RPMI7951 (cell line): ENCODE data around the gene TOMM40. TPM values are rescaled to one million over a fixed set of nuclear protein-coding genes. Genes with fewer than 3 reads are reported as not detected.
"Not testable (repeated sequence)": the region's sequence is repeated elsewhere in the genome, so short reads cannot be mapped to it uniquely, and the experiment has no call there.

ENCODE experiments used
- DNase-seq: peaks from one replicate; pipeline ENCODE4 v3.0.0-alpha.2; 2012; ENCODE audit warnings: low read depth
- total RNA-seq: library from RNA; depleted of rRNA; stranded (reverse); fragments of >200 nt; shearing (Covaris generic); gene quantifications from 2 replicates; pipeline ENCODE4 v1.2.3, GENCODE V29; 2014

Gene TOMM40
- total RNA-seq, 1 experiment from 2014 or later: 75.2 TPM

DNA sequence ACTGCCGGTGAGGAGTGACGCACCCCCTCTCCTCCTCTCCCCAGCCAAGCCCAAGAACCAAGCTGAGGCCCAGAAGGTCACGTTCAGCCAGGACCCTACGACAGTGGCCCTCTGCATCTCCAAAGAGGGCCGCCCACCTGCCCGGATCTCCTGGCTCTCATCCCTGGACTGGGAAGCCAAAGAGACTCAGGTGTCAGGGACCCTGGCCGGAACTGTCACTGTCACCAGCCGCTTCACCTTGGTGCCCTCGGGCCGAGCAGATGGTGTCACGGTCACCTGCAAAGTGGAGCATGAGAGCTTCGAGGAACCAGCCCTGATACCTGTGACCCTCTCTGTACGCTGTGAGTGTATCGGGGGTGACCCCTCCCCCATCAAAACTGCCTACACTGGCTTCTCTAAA, 19.2 kb upstream of the TOMM40 start:
- DNase-seq: no peak

GRCh38 chr19:44872661-44873060, 18.4 kb upstream of the TOMM40 start:
- DNase-seq: no peak

DNA sequence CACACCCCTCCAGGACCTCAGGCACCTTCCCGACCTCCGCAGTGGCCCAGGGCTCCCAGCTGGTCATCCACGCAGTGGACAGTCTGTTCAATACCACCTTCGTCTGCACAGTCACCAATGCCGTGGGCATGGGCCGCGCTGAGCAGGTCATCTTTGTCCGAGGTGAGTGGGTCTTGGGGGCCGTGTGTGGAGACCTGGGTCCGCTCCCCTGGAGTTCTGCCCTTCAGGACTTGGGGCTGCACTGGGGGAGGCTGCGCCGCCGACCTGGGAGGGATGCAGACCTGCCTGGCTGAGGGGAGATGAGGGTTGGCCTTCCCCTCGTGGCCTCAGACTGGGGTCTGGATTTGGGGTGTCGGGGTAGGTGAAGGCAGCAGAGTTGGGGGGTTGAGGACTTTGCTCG, 16.7 kb upstream of the TOMM40 start:
- no peak for DNase-seq

DNA sequence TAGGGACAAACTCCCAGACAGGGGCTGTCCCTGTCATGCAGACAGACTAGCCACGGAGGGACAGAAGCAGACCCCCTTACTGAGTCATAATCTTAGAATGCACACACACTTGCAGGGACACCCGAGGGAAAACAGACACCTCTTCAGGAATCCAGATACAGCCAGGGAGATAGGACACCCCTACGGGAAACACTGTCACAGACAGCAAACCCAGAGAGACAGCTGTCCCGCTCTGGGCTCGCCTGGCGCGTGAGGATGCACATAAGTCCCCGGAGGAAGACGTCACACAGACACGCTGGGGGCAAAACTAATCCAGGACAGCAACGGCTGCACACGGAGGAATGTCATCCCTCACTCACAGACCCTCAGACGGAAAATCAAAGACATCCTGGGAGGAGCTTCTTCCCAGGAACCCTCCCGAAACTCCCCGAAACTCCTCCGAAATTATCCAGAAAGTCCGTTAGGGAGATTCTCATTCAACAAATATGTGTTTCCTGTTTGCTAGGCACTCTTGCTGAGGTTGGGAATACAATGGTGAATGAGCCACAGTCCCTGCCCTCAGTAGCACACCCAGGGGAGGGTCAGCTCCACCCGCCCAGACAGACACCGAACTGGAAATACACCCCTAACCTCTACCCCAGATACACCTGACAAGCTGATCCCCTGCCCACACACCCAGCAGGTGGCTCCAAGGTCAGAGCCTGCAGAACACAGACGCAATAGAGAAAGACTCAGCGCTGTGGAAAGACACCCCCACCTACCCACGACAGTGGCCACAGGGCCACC, 15.2 kb upstream of the TOMM40 start:
- peak; percentile 36 for DNase-seq

DNA sequence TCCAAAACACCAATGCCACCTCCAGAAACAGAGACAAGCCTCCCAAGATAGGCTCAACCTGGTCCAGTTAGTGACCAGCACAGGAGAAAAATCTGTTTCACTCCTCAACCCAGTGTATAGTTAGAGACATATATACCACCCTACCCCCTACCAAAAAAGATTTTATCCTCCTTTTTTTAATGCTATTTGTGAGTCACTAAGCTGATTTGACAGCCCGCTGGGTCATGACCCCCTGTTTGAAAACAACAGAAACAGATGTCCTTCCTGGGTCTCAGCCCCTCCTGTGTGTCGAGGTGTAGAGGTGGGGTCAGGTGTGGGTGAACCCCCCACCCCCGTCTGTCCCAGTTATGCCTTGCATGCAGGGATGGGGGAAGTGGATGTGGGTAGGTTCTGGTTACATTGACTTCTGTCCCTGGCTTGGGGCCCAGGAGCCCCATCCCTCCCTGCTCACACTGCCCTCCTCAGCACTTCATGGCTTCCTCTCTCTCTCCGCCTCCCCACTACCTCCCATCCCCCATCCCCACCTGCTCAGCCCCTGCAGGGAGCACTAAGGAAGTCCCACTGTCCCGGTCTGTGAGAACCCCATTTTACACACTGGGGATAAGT, 14.0 kb upstream of the TOMM40 start:
- DNase-seq: no peak

- DNase-seq: no peak
Measured at GRCh38 chr19:44878120-44878865, 12.8 kb upstream of the TOMM40 start.

DNA sequence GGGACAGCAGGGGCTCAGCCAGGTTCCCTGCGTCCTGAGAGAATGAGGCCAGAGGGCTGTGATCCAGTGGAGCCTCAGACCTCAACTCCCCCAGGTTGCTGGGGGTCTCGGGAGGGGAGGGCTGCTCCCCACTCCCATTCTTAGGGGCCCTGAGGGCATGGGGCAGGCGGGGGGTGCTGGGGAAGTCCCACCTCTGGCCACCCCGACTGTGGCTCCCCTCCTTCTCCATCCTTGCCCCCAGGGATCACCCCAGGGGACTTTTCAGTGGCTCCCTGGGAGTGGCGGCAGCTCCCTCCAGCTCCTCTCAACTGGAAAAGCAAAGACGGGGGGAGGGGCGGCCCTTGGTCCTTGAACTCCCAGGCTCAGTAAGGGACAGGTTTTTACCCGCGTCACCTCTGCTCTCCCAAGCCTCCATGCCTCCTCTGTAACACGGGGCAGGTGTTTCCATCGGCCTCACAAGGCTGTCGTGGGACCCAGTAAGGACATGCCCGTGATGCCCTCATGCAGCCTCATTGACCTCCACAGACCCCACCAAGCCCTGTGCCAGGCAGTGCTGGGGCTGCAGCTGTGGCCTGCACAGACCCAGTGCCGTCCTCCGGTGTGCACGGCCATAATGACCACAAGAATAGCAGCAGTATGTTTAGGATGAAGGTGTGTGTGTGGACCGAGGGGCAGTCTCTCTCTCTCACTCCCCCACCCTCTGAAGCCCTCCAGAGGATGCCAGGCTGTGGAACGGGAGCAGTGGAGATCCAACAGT, 11.6 kb upstream of the TOMM40 start:
- DNase-seq: no peak

DNA sequence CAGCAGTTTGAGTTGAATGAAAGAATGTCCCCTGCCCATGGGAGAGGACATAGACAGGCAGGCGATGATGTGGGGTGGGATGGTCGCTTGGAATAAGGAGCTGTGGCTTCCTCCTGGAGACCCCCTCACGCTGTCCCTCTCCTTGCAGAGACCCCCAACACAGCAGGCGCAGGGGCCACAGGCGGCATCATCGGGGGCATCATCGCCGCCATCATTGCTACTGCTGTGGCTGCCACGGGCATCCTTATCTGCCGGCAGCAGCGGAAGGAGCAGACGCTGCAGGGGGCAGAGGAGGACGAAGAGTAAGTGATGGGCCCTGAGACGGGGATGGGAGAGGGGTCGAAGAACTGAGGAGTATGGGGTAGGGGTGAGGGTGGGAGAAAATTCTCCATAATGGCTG, 9.0 kb upstream of the TOMM40 start:
- DNase-seq: no peak

DNA sequence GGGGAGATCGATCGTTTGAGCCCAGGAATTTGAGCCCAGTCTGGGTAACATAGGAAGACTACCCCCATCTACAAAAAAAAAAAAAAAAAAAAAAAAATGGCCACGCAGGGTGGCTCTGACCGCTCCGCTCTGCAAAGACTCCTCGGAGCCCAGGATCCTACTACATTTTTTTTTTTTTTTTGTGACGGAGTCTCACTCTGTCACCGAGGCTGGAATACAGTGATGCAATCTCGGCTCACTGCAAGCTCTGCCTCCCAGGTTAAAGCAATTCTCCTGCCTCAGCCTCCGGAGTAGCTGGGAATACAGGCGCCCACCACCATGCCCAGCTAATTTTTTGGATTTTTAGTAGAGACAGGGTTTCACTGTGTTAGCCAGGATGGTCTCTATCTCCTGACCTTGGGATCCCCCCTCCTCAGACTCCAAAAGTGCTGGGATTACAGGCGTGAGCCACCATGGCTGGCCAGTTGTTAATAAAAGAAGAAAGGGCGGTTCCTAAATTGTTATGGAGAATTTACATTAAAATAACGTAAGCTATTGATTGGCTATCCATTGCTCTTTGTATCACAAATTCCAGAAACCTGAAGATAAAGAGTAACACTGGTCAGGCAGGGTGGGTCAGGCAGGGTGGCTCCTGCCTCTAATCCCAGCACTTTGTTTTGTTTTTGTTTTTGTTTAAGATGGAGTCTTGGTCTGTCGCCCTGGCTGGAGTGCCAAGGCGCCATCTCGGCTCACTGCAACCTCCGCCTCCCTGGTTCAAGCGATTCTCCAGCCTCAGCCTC, 8.2 kb upstream of the TOMM40 start:
- not testable (repeated sequence) for DNase-seq

DNA sequence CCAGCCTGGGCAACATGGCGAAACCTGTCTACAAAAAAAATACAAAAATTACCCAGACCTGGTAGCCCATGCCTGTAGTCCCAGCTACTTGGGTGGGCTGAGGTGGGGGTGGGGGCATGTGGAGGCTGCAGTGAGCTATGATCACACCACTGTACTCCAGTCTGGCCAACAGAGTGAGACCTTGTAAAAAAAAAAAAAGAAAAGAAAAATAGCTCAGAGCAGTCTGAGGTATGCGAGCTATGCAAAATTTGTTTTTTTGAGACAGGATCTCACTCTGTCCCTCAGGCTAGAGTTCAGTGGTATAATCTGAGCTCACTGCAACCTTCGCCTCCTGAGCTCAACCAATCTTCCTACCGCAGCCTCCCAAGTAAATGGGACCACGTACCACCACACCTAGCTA, 7.1 kb upstream of the TOMM40 start:
- DNase-seq: no peak

DNA sequence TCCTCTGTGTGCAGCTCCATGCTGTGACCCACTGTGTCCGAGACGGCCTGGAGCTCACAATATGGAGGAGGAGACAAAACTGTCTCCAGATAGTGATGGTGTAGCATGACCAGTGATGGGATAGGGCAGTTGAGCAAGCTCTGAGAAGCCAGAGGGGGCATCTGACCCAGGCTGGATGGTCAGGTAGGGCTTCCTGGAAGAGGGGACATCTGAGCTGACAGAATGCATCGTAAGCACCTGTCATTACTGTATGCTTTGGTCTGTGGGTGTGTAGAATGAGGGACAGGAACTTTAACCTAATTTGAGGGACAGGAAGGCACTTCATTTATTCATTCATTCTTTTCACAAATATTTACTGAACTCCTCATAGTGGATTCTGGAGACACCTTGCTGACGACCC, 6.5 kb upstream of the TOMM40 start:
- DNase-seq: no peak

GRCh38 chr19:44886141-44886540, 4.9 kb upstream of the TOMM40 start:
- DNase-seq: no peak

DNA sequence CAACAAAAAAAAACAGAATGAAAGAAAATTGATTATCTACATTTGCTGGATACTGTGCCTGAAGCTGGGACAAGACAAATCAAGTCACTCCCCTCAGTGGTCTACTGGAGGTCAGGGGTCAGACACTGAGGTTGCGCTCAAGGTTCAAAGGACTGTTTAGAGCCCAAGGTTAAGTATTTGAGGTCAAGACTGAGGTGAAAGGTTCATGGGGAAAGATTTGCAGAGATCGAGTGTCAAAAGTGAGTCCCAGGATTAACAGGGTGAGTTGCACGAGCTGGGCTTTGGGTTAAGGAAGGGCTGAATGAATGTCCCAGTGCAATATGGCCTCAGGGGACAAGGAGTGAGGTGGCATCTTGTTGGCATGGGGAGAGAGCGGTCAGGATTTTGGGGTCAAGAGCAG, 3.4 kb upstream of the TOMM40 start:
- DNase-seq: no peak

- not testable (repeated sequence) for DNase-seq
Measured at GRCh38 chr19:44888335-44888734, 2.7 kb upstream of the TOMM40 start.

- DNase-seq: no peak
Measured at GRCh38 chr19:44889830-44890365, 1.2 kb upstream of the TOMM40 start.

DNA sequence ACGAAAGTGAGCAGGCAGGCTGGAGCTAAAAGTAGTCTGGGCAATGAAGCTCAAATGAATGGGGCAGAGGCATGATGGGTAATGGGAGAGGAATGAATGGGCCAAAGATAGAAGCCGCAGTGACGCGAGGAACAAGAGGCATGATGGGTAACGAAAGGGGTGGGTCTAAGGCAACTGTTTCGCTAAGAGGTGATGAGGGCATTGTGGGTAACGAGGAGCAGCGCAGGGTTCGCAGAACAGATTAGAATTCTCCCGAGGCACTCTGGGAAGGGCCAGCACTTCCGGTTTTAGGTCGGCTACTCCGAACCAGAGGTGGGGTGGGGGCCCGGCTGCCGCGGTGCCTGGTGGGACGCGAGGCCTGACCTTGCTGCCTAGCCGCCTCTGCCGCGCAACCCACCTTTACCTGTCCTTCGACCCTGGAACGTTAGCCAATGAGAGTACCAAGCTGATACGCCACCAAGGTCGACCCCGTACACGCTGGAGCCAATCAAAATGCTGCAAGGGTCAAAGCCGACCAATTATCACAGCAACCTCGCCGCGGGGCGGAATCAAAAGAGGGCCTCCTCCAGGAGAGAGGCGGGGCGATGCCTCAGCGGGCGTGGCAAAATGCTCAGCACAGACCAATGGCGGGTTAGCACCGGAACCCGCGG, 563 bp upstream of the TOMM40 start:
- DNase-seq: peak; percentile 100

GRCh38 chr19:44892932-44893331, 1.9 kb downstream of the TOMM40 start:
- DNase-seq: no peak

DNA sequence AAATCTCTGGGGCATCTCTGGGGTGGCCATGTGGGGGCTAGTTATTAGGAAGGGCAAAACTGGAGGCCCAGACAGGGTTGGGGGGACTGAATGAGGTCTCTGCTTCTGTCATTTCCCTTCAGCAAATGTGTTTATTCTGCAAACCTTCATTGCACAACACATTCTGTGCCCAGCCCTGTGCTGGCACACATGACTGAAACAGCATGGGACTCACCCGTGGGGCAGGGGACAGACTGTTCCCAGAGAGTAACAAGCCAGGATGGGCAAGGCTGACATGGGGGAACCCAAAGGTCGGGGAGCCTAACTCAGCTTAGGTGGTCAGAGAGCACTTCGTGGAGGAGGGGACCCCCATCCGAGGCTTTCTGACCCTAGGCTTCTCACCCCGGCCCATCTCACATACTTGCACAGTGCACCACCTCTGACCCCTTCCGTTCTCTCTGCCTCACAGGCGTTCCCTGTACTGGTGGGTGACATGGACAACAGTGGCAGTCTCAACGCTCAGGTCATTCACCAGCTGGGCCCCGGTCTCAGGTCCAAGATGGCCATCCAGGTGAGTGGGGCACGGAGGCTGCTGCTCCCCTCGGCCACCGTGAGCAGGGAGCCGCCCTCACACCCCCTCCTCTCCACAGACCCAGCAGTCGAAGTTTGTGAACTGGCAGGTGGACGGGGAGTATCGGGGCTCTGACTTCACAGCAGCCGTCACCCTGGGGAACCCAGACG, 2.4 kb downstream of the TOMM40 start:
- no peak for DNase-seq

DNA sequence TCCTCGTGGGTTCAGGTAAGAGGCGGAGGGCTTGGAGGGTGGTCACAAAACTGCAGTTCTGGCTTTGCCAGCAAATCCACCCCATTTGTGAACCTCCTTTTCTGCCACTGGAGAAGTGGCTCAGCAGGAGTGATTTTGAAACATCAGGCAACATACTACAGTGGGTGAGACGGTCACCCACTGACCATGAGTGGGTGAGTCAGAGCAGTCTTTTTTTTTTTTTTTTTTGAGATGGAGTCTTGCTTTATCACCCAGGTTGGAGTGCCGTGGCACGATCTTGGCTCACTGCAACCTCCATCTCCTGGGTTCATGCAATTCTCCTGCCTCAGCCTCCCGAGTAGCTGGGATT, 3.0 kb downstream of the TOMM40 start:
- DNase-seq: no peak

DNA sequence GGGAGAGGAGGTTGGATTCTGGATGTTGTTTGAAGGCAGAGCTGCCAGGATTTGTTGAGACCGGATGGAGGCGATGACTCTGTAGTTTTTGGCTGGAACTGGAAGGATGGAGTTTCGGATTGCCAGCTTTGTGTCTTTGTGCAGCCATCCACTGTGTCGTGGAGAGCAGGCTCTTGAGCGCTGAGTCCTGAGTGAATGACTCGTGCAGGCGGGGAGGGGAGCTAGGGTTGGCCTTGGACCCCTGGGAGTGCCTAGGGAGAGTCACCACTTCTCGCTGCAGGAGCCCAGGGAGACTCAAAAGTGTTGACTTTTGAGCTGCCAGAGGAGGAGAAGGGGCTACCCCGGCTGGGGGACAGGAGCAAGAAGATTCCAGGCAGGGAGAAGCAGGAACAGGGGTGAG, 3.9 kb downstream of the TOMM40 start:
- DNase-seq: no peak
